Keratinocyte (primary cell): ENCODE data around the gene HOXA10. TPM values are rescaled to one million over a fixed set of nuclear protein-coding genes. Genes with fewer than 3 reads are reported as not detected.

ENCODE experiments used
- DNase-seq: peaks from one replicate; pipeline ENCODE4 v3.0.0-alpha.2; 2011; ENCODE audit warnings: low read depth, missing footprints, low spot score
- FAIRE-seq: peaks from 2 replicates; lab custom pipeline; 2011; peaks lifted over from hg19 to GRCh38; lab: Jason Lieb, UNC
- H2AFZ ChIP-seq: 2 replicates; pipeline ENCODE4 v1.6.0; 2012; ENCODE audit warnings: low read length, control low read depth, inconsistent platforms; ENCODE audit not compliant: control insufficient read depth
- H3K27ac ChIP-seq: 2 replicates; pipeline ENCODE4 v1.5.1; 2011; ENCODE audit warnings: low read length; ENCODE audit not compliant: control insufficient read depth, insufficient read depth
- H3K27me3 ChIP-seq: 3 replicates; pipeline ENCODE4 v1.6.0; 2011; ENCODE audit warnings: low read length; ENCODE audit not compliant: control insufficient read depth, insufficient read depth; ENCODE audit errors: extremely low read depth
- H3K36me3 ChIP-seq, 2 experiments: 2 replicates in 1 of 2; 3 replicates in 1 of 2; pipeline ENCODE4 v1.5.1; 2011; ENCODE audit warnings: low read length in 2 of 2, mild to moderate bottlenecking in 1 of 2; ENCODE audit not compliant: control insufficient read depth in 2 of 2, insufficient read depth in 2 of 2; ENCODE audit errors: extremely low read depth in 1 of 2
- H3K4me1 ChIP-seq: 3 replicates; pipeline ENCODE4 v1.5.1; 2011; ENCODE audit warnings: low read length; ENCODE audit not compliant: control insufficient read depth, insufficient read depth; ENCODE audit errors: extremely low read depth
- H3K4me2 ChIP-seq: 3 replicates; pipeline ENCODE4 v1.6.0; 2011; ENCODE audit warnings: low read depth, low read length; ENCODE audit not compliant: control insufficient read depth, insufficient read depth; ENCODE audit errors: extremely low read depth
- H3K4me3 ChIP-seq, 3 experiments: fragments of 200-600 bp in 1 of 3; sonication (generic) in 1 of 3; 2 replicates in 2 of 3; 3 replicates in 1 of 3; pipeline ENCODE4 v1.5.1; 2011 to 2016; ENCODE audit warnings: low read length in 3 of 3, mild to moderate bottlenecking in 3 of 3, control low read depth in 2 of 3, inconsistent platforms in 1 of 3, low read depth in 1 of 3, mixed read lengths in 1 of 3, mixed run types in 1 of 3, moderate library complexity in 1 of 3; ENCODE audit not compliant: control insufficient read depth in 2 of 3, insufficient read depth in 2 of 3; ENCODE audit errors: extremely low read depth in 1 of 3
- H3K79me2 ChIP-seq: 2 replicates; pipeline ENCODE4 v1.6.0; 2012; ENCODE audit warnings: low read length; ENCODE audit not compliant: control insufficient read depth, insufficient read depth
- H3K9ac ChIP-seq: 3 replicates; pipeline ENCODE4 v1.6.0; 2011; ENCODE audit warnings: low read length; ENCODE audit not compliant: control insufficient read depth, insufficient read depth; ENCODE audit errors: extremely low read depth
- H3K9me1 ChIP-seq: 3 replicates; pipeline ENCODE4 v1.6.0; 2011; ENCODE audit warnings: low read length; ENCODE audit not compliant: control insufficient read depth, insufficient read depth; ENCODE audit errors: extremely low read depth
- H3K9me3 ChIP-seq: 2 replicates; pipeline ENCODE4 v1.5.1; 2012; ENCODE audit warnings: low read depth, low read length; ENCODE audit not compliant: control insufficient read depth
- H4K20me1 ChIP-seq: 3 replicates; pipeline ENCODE4 v1.6.0; 2011; ENCODE audit warnings: low read length; ENCODE audit not compliant: control insufficient read depth, insufficient read depth; ENCODE audit errors: extremely low read depth
- CTCF ChIP-seq, 3 experiments: IDR thresholded peaks in 1 of 3; conservative IDR thresholded peaks in 1 of 3; optimal IDR thresholded peaks in 1 of 3; 2 replicates in 2 of 3; 3 replicates in 1 of 3; pipeline versions ENCODE3 to v1.5.1; 2011; ENCODE audit warnings: low read length in 3 of 3, mild to moderate bottlenecking in 3 of 3, moderate library complexity in 2 of 3, control low read depth in 1 of 3, inconsistent platforms in 1 of 3; ENCODE audit not compliant: insufficient read depth in 2 of 3; ENCODE audit errors: extremely low read depth in 1 of 3
- EZH2 ChIP-seq: IDR thresholded peaks from one replicate; pipeline ENCODE4 v1.6.1; 2012; ENCODE audit warnings: inconsistent platforms, mild to moderate bottlenecking, low read length, moderate library complexity
- dilution Hi-C: fragments of 300-500 bp; cut with MboI; formaldehyde crosslinking; loops from one replicate; pipeline ENCODE4 v1.7.0; 2020; ENCODE audit warnings: low sequenced_read_pairs; ENCODE audit not compliant: extremely low pct_ligation_motif_present
- polyA plus RNA-seq, 5 experiments: library from polyadenylated mRNA; depleted of rRNA in 3 of 5; stranded (reverse) in 3 of 5; stranded (forward) in 1 of 5; unstranded in 1 of 5; fragments of >200 nt; gene quantifications; 1 replicate in 1 of 5; 2 replicates in 3 of 5; 3 replicates in 1 of 5; pipeline versions ENCODE4 v1.2.1 to v1.2.3, GENCODE V29; 2011 to 2012; ENCODE audit warnings: missing spikeins in 2 of 5, low read depth in 1 of 5, low replicate concordance in 1 of 5

HOXA10 gene
- polyA plus RNA-seq, 1 donor (not counting 4 experiments of a cell fraction or from before 2014, with no cell fraction given): 2.4 TPM

GRCh38 chr7:27197137-27198042 is 23.3 kb upstream of the HOXA10 start:
- Histone ChIP-seq H3K27me3 (peaks cover 84% of the 10 kb centered on the region), H3K9ac (no peak overlapping the region), H3K4me2 (no peak overlapping the region), H2AFZ (no peak overlapping the region), H3K27ac (no peak overlapping the region), H3K79me2 (no peaks in the 10 kb centered on the region), H3K4me3 (no peak overlapping the region), H4K20me1 (no peaks in the 10 kb centered on the region), H3K36me3 (no peaks in the 10 kb centered on the region), H3K9me3 (no peaks in the 10 kb centered on the region), H3K4me1 (peaks cover 9% of the 10 kb centered on the region), H3K9me1 (no peaks in the 10 kb centered on the region)
- no peak for DNase-seq
- FAIRE-seq: no peak
- dilution Hi-C loops: no loop called here
- TF ChIP-seq CTCF (optimal IDR thresholded peaks at IDR 0.05 in 1 of 3, IDR thresholded peaks at IDR 0.05 in 1 of 3, conservative IDR thresholded peaks at IDR 0.05 in 1 of 3; ENCODE audit: extremely low read depth in 1 of 3, insufficient read depth in 2 of 3, low read length in 3 of 3) (no peak), EZH2 (peak; percentile 83)

GRCh38 chr7:27196287-27196767 is 22.2 kb upstream of the HOXA10 start:
- Histone ChIP-seq H3K36me3 (no peaks in the 10 kb centered on the region), H3K27me3 (peaks cover 84% of the 10 kb centered on the region), H3K4me2 (peak overlapping the region; percentile 41), H3K9me1 (no peaks in the 10 kb centered on the region), H3K4me3 (no peak overlapping the region), H3K9me3 (no peaks in the 10 kb centered on the region), H2AFZ (no peak overlapping the region), H3K9ac (no peak overlapping the region), H3K4me1 (peaks cover 9% of the 10 kb centered on the region), H3K79me2 (no peaks in the 10 kb centered on the region), H4K20me1 (no peaks in the 10 kb centered on the region), H3K27ac (no peak overlapping the region)
- TF ChIP-seq CTCF (optimal IDR thresholded peaks at IDR 0.05 in 1 of 3, IDR thresholded peaks at IDR 0.05 in 1 of 3, conservative IDR thresholded peaks at IDR 0.05 in 1 of 3; ENCODE audit: extremely low read depth in 1 of 3, insufficient read depth in 2 of 3, low read length in 3 of 3): peak; percentile 62 to 90 (median 71)
- TF ChIP-seq EZH2: peak; percentile 7
- FAIRE-seq: peak; percentile 93
- peak; percentile 57 for DNase-seq
- dilution Hi-C loops: no loop called here
